HEK293 (cell line): ENCODE data around the gene FASLG.

Experiments
- CTCF ChIA-PET: fragments of 350-600 bp; formaldehyde crosslinking; extraction: SDS; loops from one replicate; lab custom pipeline; 2021; ENCODE audit warnings: antibody characterized with exemption; lab: Yijun Ruan, JAX
- POLR2A ChIA-PET: fragments of 300-600 bp; formaldehyde crosslinking; extraction: SDS; loops from one replicate; lab custom pipeline; 2020; ENCODE audit warnings: antibody characterized with exemption, inconsistent platforms; lab: Yijun Ruan, JAX
- H3K27ac ChIP-seq: fragments of 200-500 bp; sonication (Bioruptor generic); 2 replicates; pipeline ENCODE4 v1.5.1; 2014; ENCODE audit warnings: low read depth, low read length, control low read depth, inconsistent platforms; ENCODE audit errors: extremely low read depth
- H3K36me3 ChIP-seq, 2 experiments: fragments of 200-500 bp in 1 of 2; sonication (Bioruptor generic) in 1 of 2; 1 replicate in 1 of 2; 2 replicates in 1 of 2; pipeline ENCODE4 v1.5.1; 2014 to 2017; ENCODE audit warnings: inconsistent platforms in 2 of 2, low read length in 2 of 2; ENCODE audit not compliant: control insufficient read depth in 2 of 2, insufficient read depth in 1 of 2
- H3K4me1 ChIP-seq: fragments of 200-500 bp; sonication (Bioruptor generic); 2 replicates; pipeline ENCODE4 v1.5.1; 2014; ENCODE audit warnings: mild to moderate bottlenecking, low read length, inconsistent platforms; ENCODE audit not compliant: control insufficient read depth, insufficient read depth
- H3K4me3 ChIP-seq: 2 replicates; pipeline ENCODE4 v1.5.1; 2011; ENCODE audit warnings: low read depth, mild to moderate bottlenecking, control low read depth, low read length, moderate library complexity
- H3K9me3 ChIP-seq: fragments of 200-500 bp; sonication (Bioruptor generic); 2 replicates; pipeline ENCODE4 v1.5.1; 2014; ENCODE audit warnings: low read depth, low read length, inconsistent platforms; ENCODE audit not compliant: control insufficient read depth, insufficient read depth
- GFI1B ChIP-seq: fragments of 450-650 bp; formaldehyde crosslinking; IDR thresholded peaks from 2 replicates; pipeline ENCODE4 v1.5.1; 2016; ENCODE audit warnings: missing biosample characterization, missing genetic modification characterization
- HOXA7 ChIP-seq: sonication (generic); formaldehyde crosslinking; IDR thresholded peaks from 2 replicates; pipeline ENCODE4 v1.8.1; 2022; ENCODE audit warnings: missing genetic modification reagents, borderline replicate concordance
- KLF1 ChIP-seq: fragments of 450-650 bp; formaldehyde crosslinking; IDR thresholded peaks from 2 replicates; pipeline ENCODE4 v1.5.1; 2016; ENCODE audit warnings: missing biosample characterization, missing genetic modification characterization
- REPIN1 ChIP-seq: fragments of 450-650 bp; formaldehyde crosslinking; IDR thresholded peaks from 2 replicates; pipeline ENCODE4 v1.5.1; 2017; ENCODE audit warnings: missing biosample characterization, missing genetic modification characterization, low read depth
- WT1 ChIP-seq: fragments of 450-650 bp; formaldehyde crosslinking; IDR thresholded peaks from 2 replicates; pipeline ENCODE4 v1.5.1; 2016; ENCODE audit warnings: missing biosample characterization, missing genetic modification characterization
- ZBTB44 ChIP-seq: fragments of 450-650 bp; IDR thresholded peaks from 2 replicates; pipeline ENCODE4 v1.5.1; 2018; ENCODE audit warnings: missing biosample characterization, mild to moderate bottlenecking, missing genetic modification characterization
- ZBTB49 ChIP-seq: fragments of 450-650 bp; formaldehyde crosslinking; IDR thresholded peaks from 2 replicates; pipeline ENCODE4 v1.5.1; 2016; ENCODE audit warnings: missing biosample characterization, missing genetic modification characterization, low read depth
- ZNF146 ChIP-seq: fragments of 450-650 bp; formaldehyde crosslinking; IDR thresholded peaks from 2 replicates; pipeline ENCODE4 v1.5.1; 2016; ENCODE audit warnings: missing biosample characterization, missing genetic modification characterization
- ZNF155 ChIP-seq: fragments of 450-650 bp; formaldehyde crosslinking; IDR thresholded peaks from 2 replicates; pipeline ENCODE4 v1.5.1; 2016; ENCODE audit warnings: missing biosample characterization, missing genetic modification characterization
- ZNF24 ChIP-seq: fragments of 450-650 bp; formaldehyde crosslinking; IDR thresholded peaks from 2 replicates; pipeline ENCODE4 v1.5.1; 2016; ENCODE audit warnings: missing biosample characterization, missing genetic modification characterization
- ZNF311 ChIP-seq: fragments of 450-650 bp; formaldehyde crosslinking; IDR thresholded peaks from 2 replicates; pipeline ENCODE4 v1.5.1; 2017; ENCODE audit warnings: missing biosample characterization, missing genetic modification characterization, borderline replicate concordance
- ZNF423 ChIP-seq: fragments of 450-650 bp; formaldehyde crosslinking; IDR thresholded peaks from 2 replicates; pipeline ENCODE4 v1.5.1; 2016; ENCODE audit warnings: missing biosample characterization, missing genetic modification characterization
- ZNF433 ChIP-seq: fragments of 450-650 bp; formaldehyde crosslinking; IDR thresholded peaks from 2 replicates; pipeline ENCODE4 v1.5.1; 2016; ENCODE audit warnings: missing biosample characterization, missing genetic modification characterization, low read depth
- ZNF654 ChIP-seq: fragments of 450-650 bp; formaldehyde crosslinking; IDR thresholded peaks from 2 replicates; pipeline ENCODE4 v1.5.1; 2016; ENCODE audit warnings: low read depth, missing biosample characterization, missing genetic modification characterization
- ZNF658 ChIP-seq: fragments of 450-650 bp; formaldehyde crosslinking; IDR thresholded peaks from 2 replicates; pipeline ENCODE4; 2016; ENCODE audit warnings: missing biosample characterization, missing genetic modification characterization
- ZNF707 ChIP-seq: fragments of 450-650 bp; formaldehyde crosslinking; IDR thresholded peaks from 2 replicates; pipeline ENCODE4 v1.5.1; 2016; ENCODE audit warnings: missing biosample characterization, missing genetic modification characterization
- ZNF747 ChIP-seq: fragments of 450-650 bp; formaldehyde crosslinking; IDR thresholded peaks from 2 replicates; pipeline ENCODE4 v1.5.1; 2016; ENCODE audit warnings: missing biosample characterization, missing genetic modification characterization
- ZNF791 ChIP-seq: fragments of 450-650 bp; formaldehyde crosslinking; IDR thresholded peaks from 2 replicates; pipeline ENCODE4 v1.5.1; 2016; ENCODE audit warnings: missing biosample characterization, missing genetic modification characterization
- TF ChIP-seq, protein P1 (sequence below): fragments of 450-650 bp; formaldehyde crosslinking; conservative IDR thresholded peaks from 2 replicates; pipeline ENCODE4 v1.5.1; 2016; ENCODE audit warnings: low read depth, missing biosample characterization, missing genetic modification characterization
- TF ChIP-seq, protein P2 (sequence below): fragments of 450-650 bp; formaldehyde crosslinking; IDR thresholded peaks from 2 replicates; pipeline ENCODE4 v1.5.1; 2016; ENCODE audit warnings: missing biosample characterization, missing genetic modification characterization
- TF ChIP-seq, protein P3 (sequence below): fragments of 450-650 bp; formaldehyde crosslinking; IDR thresholded peaks from 2 replicates; pipeline ENCODE4 v1.5.1; 2016; ENCODE audit warnings: missing biosample characterization, missing genetic modification characterization

FASLG gene

GRCh38 chr1:172699111-172699510 lies 40.2 kb downstream of the FASLG start:
- CTCF ChIA-PET: no interaction called here
- no peaks in the 10 kb centered on the region for H3K4me1 ChIP-seq
- POLR2A ChIA-PET: no interaction called here
- no peak for TF ChIP-seq ZNF423 (tag by site-specific recombination)
- no peak for TF ChIP-seq ZNF24
- TF ChIP-seq WT1 (tag by site-specific recombination): no peak
- no peaks in the 10 kb centered on the region for H3K9me3 ChIP-seq
- H3K36me3 ChIP-seq: no peaks in the 10 kb centered on the region
- H3K4me3 ChIP-seq: no peak overlapping the region
- no peak overlapping the region for H3K27ac ChIP-seq

- POLR2A ChIA-PET: no interaction called here
- no peaks in the 10 kb centered on the region for H3K9me3 ChIP-seq
- H3K4me1 ChIP-seq: no peaks in the 10 kb centered on the region
- no peak overlapping the region for H3K27ac ChIP-seq
- TF ChIP-seq ZNF433 (no peak), ZNF155 (tag by site-specific recombination) (no peak), ZNF654 (tag by site-specific recombination) (no peak), GFI1B (tag by site-specific recombination) (no peak), ZNF146 (tag by site-specific recombination) (no peak), ZNF791 (no peak), ZNF311 (no peak), ZNF747 (tag by site-specific recombination) (no peak)
- TF ChIP-seq, protein P1, sequence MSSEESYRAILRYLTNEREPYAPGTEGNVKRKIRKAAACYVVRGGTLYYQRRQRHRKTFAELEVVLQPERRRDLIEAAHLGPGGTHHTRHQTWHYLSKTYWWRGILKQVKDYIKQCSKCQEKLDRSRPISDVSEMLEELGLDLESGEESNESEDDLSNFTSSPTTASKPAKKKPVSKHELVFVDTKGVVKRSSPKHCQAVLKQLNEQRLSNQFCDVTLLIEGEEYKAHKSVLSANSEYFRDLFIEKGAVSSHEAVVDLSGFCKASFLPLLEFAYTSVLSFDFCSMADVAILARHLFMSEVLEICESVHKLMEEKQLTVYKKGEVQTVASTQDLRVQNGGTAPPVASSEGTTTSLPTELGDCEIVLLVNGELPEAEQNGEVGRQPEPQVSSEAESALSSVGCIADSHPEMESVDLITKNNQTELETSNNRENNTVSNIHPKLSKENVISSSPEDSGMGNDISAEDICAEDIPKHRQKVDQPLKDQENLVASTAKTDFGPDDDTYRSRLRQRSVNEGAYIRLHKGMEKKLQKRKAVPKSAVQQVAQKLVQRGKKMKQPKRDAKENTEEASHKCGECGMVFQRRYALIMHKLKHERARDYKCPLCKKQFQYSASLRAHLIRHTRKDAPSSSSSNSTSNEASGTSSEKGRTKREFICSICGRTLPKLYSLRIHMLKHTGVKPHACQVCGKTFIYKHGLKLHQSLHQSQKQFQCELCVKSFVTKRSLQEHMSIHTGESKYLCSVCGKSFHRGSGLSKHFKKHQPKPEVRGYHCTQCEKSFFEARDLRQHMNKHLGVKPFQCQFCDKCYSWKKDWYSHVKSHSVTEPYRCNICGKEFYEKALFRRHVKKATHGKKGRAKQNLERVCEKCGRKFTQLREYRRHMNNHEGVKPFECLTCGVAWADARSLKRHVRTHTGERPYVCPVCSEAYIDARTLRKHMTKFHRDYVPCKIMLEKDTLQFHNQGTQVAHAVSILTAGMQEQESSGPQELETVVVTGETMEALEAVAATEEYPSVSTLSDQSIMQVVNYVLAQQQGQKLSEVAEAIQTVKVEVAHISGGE (tag by site-specific recombination): no peak
- TF ChIP-seq, all 188 proteins: peak for 0
- Histone ChIP-seq H3K36me3 (no peaks in the 10 kb centered on the region), H3K4me3 (no peak overlapping the region)
- CTCF ChIA-PET: no interaction called here
Observed at GRCh38 chr1:172699695-172700227, 40.9 kb downstream of the FASLG start.

DNA sequence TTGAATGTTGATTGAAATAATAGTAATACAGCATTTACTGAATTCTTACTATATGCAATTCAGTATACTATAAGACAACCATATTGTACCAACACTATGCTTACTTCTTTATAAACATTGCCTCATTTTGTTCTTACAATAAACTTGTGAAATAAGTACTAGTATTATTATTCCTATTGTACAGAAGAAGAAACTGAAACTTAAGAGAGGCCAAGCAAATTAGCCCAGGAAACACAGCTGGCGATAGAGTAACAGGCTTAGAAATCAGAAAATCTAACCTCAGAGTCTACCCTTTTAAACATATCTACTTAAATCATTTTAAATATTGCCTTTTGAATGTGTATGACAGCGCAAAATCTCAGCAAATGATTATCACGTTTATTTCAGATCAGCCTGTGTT lies 41.7 kb downstream of the FASLG start:
- Histone ChIP-seq H3K27ac (no peak overlapping the region), H3K4me3 (no peak overlapping the region), H3K9me3 (no peaks in the 10 kb centered on the region), H3K4me1 (no peaks in the 10 kb centered on the region), H3K36me3 (no peaks in the 10 kb centered on the region)
- CTCF ChIA-PET: interaction anchor here (0.6 kb wide), 1 partner anchor 720 kb away, joined by 3 read pairs; no protein-coding TSS in a partner anchor
- POLR2A ChIA-PET: no interaction called here
- TF ChIP-seq ZBTB44 (tag by site-specific recombination): no peak
- TF ChIP-seq ZNF707: no peak
- TF ChIP-seq, protein P2, sequence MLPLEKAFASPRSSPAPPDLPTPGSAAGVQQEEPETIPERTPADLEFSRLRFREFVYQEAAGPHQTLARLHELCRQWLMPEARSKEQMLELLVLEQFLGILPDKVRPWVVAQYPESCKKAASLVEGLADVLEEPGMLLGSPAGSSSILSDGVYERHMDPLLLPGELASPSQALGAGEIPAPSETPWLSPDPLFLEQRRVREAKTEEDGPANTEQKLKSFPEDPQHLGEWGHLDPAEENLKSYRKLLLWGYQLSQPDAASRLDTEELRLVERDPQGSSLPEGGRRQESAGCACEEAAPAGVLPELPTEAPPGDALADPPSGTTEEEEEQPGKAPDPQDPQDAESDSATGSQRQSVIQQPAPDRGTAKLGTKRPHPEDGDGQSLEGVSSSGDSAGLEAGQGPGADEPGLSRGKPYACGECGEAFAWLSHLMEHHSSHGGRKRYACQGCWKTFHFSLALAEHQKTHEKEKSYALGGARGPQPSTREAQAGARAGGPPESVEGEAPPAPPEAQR (tag by site-specific recombination): no peak
- no peak for TF ChIP-seq ZBTB49
- TF ChIP-seq REPIN1 (tag by site-specific recombination): no peak
- TF ChIP-seq HOXA7 (CRISPR knock-in tag): no peak
- TF ChIP-seq, protein P3, sequence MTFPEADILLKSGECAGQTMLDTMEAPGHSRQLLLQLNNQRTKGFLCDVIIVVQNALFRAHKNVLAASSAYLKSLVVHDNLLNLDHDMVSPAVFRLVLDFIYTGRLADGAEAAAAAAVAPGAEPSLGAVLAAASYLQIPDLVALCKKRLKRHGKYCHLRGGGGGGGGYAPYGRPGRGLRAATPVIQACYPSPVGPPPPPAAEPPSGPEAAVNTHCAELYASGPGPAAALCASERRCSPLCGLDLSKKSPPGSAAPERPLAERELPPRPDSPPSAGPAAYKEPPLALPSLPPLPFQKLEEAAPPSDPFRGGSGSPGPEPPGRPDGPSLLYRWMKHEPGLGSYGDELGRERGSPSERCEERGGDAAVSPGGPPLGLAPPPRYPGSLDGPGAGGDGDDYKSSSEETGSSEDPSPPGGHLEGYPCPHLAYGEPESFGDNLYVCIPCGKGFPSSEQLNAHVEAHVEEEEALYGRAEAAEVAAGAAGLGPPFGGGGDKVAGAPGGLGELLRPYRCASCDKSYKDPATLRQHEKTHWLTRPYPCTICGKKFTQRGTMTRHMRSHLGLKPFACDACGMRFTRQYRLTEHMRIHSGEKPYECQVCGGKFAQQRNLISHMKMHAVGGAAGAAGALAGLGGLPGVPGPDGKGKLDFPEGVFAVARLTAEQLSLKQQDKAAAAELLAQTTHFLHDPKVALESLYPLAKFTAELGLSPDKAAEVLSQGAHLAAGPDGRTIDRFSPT (tag by site-specific recombination): no peak
- TF ChIP-seq KLF1 (tag by site-specific recombination): no peak
- TF ChIP-seq ZNF658 (tag by site-specific recombination): no peak
